T-cell (primary cell): ENCODE measurements around the gene THAP5. TPM values are rescaled to one million over a fixed set of nuclear protein-coding genes. Genes with fewer than 3 reads are reported as not detected.

Source experiments
- ATAC-seq, 4 experiments: fragments of 200-7000 bp in 3 of 4; fragments of 150-1000 bp in 1 of 4; cut with Tn5 transposase; replicated peaks in 1 of 4; 1 replicate in 3 of 4; 2 replicates in 1 of 4; pipeline ENCODE4 v1.10.0; 2021; ENCODE audit warnings: moderate library complexity in 3 of 4, mild to moderate bottlenecking in 2 of 4, moderate number of reproducible peaks in 1 of 4
- CTCF ChIA-PET, 2 donors: fragments of 300-600 bp; sonication (Branson Sonifier 250); formaldehyde crosslinking; loops; one replicate each; lab custom pipeline; 2022; ENCODE audit warnings: antibody characterized with exemption in 2 of 2; lab: Charles Lee
- POLR2A ChIA-PET, 2 donors: fragments of 300-600 bp; sonication (Branson Sonifier 250); formaldehyde crosslinking; loops; one replicate each; lab custom pipeline; 2022; ENCODE audit warnings: antibody characterized with exemption in 2 of 2; lab: Charles Lee
- DNase-seq, 35 experiments: peaks; one replicate each; pipeline versions ENCODE4 v3.0.0 to v3.0.0-alpha.2; 2013 to 2023
- H3K27ac ChIP-seq: one replicate; pipeline ENCODE4 v1.5.1; 2013; ENCODE audit warnings: low read length
- H3K27me3 ChIP-seq, 2 experiments: replicated peaks in 1 of 2; 1 replicate in 1 of 2; 2 replicates in 1 of 2; pipeline versions ENCODE4 v1.6.1 to v1.7.0; 2013; ENCODE audit warnings: low read length in 1 of 2, mixed read lengths in 1 of 2; ENCODE audit not compliant: control insufficient read depth in 2 of 2, insufficient read depth in 2 of 2; ENCODE audit errors: extremely low read depth in 1 of 2
- H3K36me3 ChIP-seq, 2 donors: 1 replicate in 1 of 2; 2 replicates in 1 of 2; pipeline versions ENCODE4 v1.6.1 to v1.7.0; 2013; ENCODE audit warnings: low read length in 1 of 2; ENCODE audit not compliant: control insufficient read depth in 2 of 2, insufficient read depth in 1 of 2; ENCODE audit errors: extremely low read depth in 1 of 2
- H3K4me1 ChIP-seq, 2 experiments: 1 replicate in 1 of 2; 2 replicates in 1 of 2; pipeline versions ENCODE4 v1.6.1 to v1.7.0; 2013; ENCODE audit warnings: low read length in 2 of 2, mixed read lengths in 1 of 2; ENCODE audit not compliant: insufficient read depth in 2 of 2, control insufficient read depth in 1 of 2; ENCODE audit errors: extremely low read depth in 1 of 2
- H3K4me3 ChIP-seq, 2 donors: 1 replicate in 1 of 2; 2 replicates in 1 of 2; pipeline versions ENCODE4 v1.5.1 to v1.7.0; 2013; ENCODE audit warnings: mild to moderate bottlenecking in 2 of 2, low read length in 1 of 2, moderate library complexity in 1 of 2; ENCODE audit not compliant: control insufficient read depth in 1 of 2; ENCODE audit errors: extremely low read depth in 1 of 2
- H3K9me3 ChIP-seq: 2 replicates; pipeline ENCODE4 v1.7.0; 2013
- H3K27ac Mint-ChIP-seq, 2 donors: one replicate each; pipeline ENCODE4 v1.8.0; 2020 to 2021; ENCODE audit warnings: mild to moderate bottlenecking in 2 of 2, mixed read lengths in 2 of 2
- H3K27me3 Mint-ChIP-seq, 2 donors: one replicate each; pipeline ENCODE4 v1.8.0; 2021 to 2022; ENCODE audit warnings: mixed read lengths in 2 of 2
- H3K36me3 Mint-ChIP-seq: one replicate; pipeline ENCODE4 v1.8.0; 2021; ENCODE audit warnings: mixed read lengths
- H3K4me1 Mint-ChIP-seq, 3 donors: one replicate each; pipeline ENCODE4 v1.8.0; 2020 to 2022; ENCODE audit warnings: mixed read lengths in 3 of 3, mild to moderate bottlenecking in 1 of 3
- H3K4me3 Mint-ChIP-seq, 3 donors: one replicate each; pipeline ENCODE4 v1.8.0; 2020 to 2022; ENCODE audit warnings: mild to moderate bottlenecking in 3 of 3, mixed read lengths in 3 of 3, moderate library complexity in 3 of 3
- H3K9me3 Mint-ChIP-seq, 3 donors: one replicate each; pipeline ENCODE4 v1.8.0; 2020 to 2022; ENCODE audit warnings: mixed read lengths in 3 of 3
- WGBS: methylation state at CpG from one replicate; pipeline ENCODE4 v1.1.5; 2013; ENCODE audit warnings: missing lambda C conversion rate; ENCODE audit not compliant: insufficient coverage; 5-methylcytosine and 5-hydroxymethylcytosine counted together
- total RNA-seq, 35 experiments: library from RNA in 6 of 35; stranded (reverse) in 6 of 35; fragments of 120-200 nt in 1 of 35; gene quantifications; one replicate each; pipeline versions ENCODE4 v1.2.1 to v1.2.4 and lab custom pipeline; 2013 to 2026

THAP5 gene
- total RNA-seq, result 10 to 100 TPM; 20.8 to 38.7 (median 36.1) TPM
- total RNA-seq (2013), result 52.5 TPM
- 23.0 to 80.3 (median 49.5) reads per million in 29 experiments for total RNA-seq (lab: John Stamatoyannopoulos, UW)

GRCh38 chr7:108569381-108570145 lies at the start of gene THAP5, which contains the start of gene DNAJB9:
Gene THAP5, minus strand, starts transcription at chr7:108569706. Its CDS starts 137 bp downstream, at chr7:108569569.
Gene DNAJB9, plus strand, starts transcription at chr7:108569874. Its CDS starts 1,853 bp downstream, at chr7:108571727.
- under 1% methylated on average over 62 of the region's 65 CpGs for WGBS
- CTCF ChIA-PET, result interaction anchor here (0.6 to 1.8 kb wide), 4 partner anchors 10 to 52 kb away, joined by 3 to 8 read pairs (median 4); partner anchors contain the start of gene PNPLA8 (in 1 of the 2)
- H3K36me3 Mint-ChIP-seq, result peaks cover 28% of the 10 kb centered on the region

GRCh38 chr7:108618056-108618455 lies 48.5 kb upstream of the THAP5 start:
- WGBS, result 100% methylated on average over 1 of the region's 3 CpGs
- no peaks in the 10 kb centered on the region for H3K27me3 ChIP-seq
- H3K4me1 ChIP-seq, result no peaks in the 10 kb centered on the region
- no peaks in the 10 kb centered on the region for H3K9me3 ChIP-seq
- Mint-ChIP-seq H3K4me1 (no peaks in the 10 kb centered on the region), H3K4me3 (no peak overlapping the region), H3K27me3 (peaks cover 2 to 16% of the 10 kb centered on the region in 2 donors), H3K9me3 (no peaks in the 10 kb centered on the region), H3K36me3 (no peaks in the 10 kb centered on the region), H3K27ac (no peak overlapping the region)
- H3K4me3 ChIP-seq, result no peak overlapping the region
- H3K27ac ChIP-seq, result no peak overlapping the region
- no peak for ATAC-seq
- no peak for DNase-seq
- POLR2A ChIA-PET, result no interaction called here
- no peaks in the 10 kb centered on the region for H3K36me3 ChIP-seq
- CTCF ChIA-PET, result no interaction called here

More at GRCh38 chr7:108569381-108570145, at the start of gene THAP5, which contains the start of gene DNAJB9:
- Mint-ChIP-seq H3K4me1 (peaks cover 64 to 74% (median 66%) of the 10 kb centered on the region in 3 donors), H3K9me3 (no peaks in the 10 kb centered on the region), H3K4me3 (peak within 1 kb of the TSS; percentile 94 to 97 (median 96)), H3K27ac (peak within 1 kb of the TSS; percentile 99 to 100), H3K27me3 (no peaks in the 10 kb centered on the region)
- peaks cover 17 to 21% of the 10 kb centered on the region in 2 experiments for H3K4me1 ChIP-seq
- peak within 1 kb of the TSS; percentile 99 for H3K27ac ChIP-seq
- peaks cover 8 to 27% of the 10 kb centered on the region in 2 donors for H3K36me3 ChIP-seq
- H3K9me3 ChIP-seq, result no peaks in the 10 kb centered on the region
- peak; percentile 96 to 100 (median 100) for DNase-seq
- POLR2A ChIA-PET, result interaction anchor here (0.5 to 4.7 kb wide), 15 partner anchors 10 to 1930 kb away, joined by 3 to 56 read pairs (median 4); partner anchors contain the start of genes PNPLA8 (in 2 of the 2) and DLD (in 1 of the 2)
- H3K27me3 ChIP-seq, result no peaks in the 10 kb centered on the region
- peak; percentile 89 to 93 (median 91) for ATAC-seq
- H3K4me3 ChIP-seq, result peak within 1 kb of the TSS; percentile 71 to 85

GRCh38 chr7:108614896-108615295 lies 45.4 kb upstream of the THAP5 start:
- ATAC-seq (no peak), DNase-seq (no peak)
- no peak overlapping the region for H3K27ac Mint-ChIP-seq
- no peaks in the 10 kb centered on the region for H3K4me1 Mint-ChIP-seq
- Histone ChIP-seq H3K36me3 (no peaks in the 10 kb centered on the region), H3K27ac (no peak overlapping the region), H3K4me3 (no peak overlapping the region), H3K9me3 (no peaks in the 10 kb centered on the region), H3K4me1 (no peaks in the 10 kb centered on the region), H3K27me3 (peaks cover 0 to 2% of the 10 kb centered on the region in 2 experiments)
- CTCF ChIA-PET, result interaction anchor here in 1 of 2 donors (0.6 kb wide), 1 partner anchor 21 kb away, joined by 3 read pairs; no protein-coding TSS in a partner anchor
- no peak overlapping the region for H3K4me3 Mint-ChIP-seq
- no peaks in the 10 kb centered on the region for H3K36me3 Mint-ChIP-seq
- POLR2A ChIA-PET, result no interaction called here
- WGBS, result 90% methylated on average over 2 of the region's 3 CpGs
- no peaks in the 10 kb centered on the region for H3K9me3 Mint-ChIP-seq
- peaks cover 0 to 2% of the 10 kb centered on the region in 2 donors for H3K27me3 Mint-ChIP-seq

- Mint-ChIP-seq H3K27me3 (peaks cover 0 to 2% of the 10 kb centered on the region in 2 donors), H3K4me1 (no peaks in the 10 kb centered on the region), H3K9me3 (no peaks in the 10 kb centered on the region), H3K27ac (no peak overlapping the region), H3K36me3 (no peaks in the 10 kb centered on the region), H3K4me3 (no peak overlapping the region)
- ATAC-seq (no peak), DNase-seq (no peak)
- no peak overlapping the region for H3K27ac ChIP-seq
- H3K4me1 ChIP-seq, result no peaks in the 10 kb centered on the region
- H3K27me3 ChIP-seq, result peaks cover 0 to 2% of the 10 kb centered on the region in 2 experiments
- no peaks in the 10 kb centered on the region for H3K9me3 ChIP-seq
- no peaks in the 10 kb centered on the region for H3K36me3 ChIP-seq
- 94% methylated on average over 4 of the region's 4 CpGs for WGBS
- no peak overlapping the region for H3K4me3 ChIP-seq
- POLR2A ChIA-PET, result no interaction called here
- CTCF ChIA-PET, result interaction anchor here in 1 of 2 donors (0.6 kb wide), 1 partner anchor 17 kb away, joined by 4 read pairs; no protein-coding TSS in a partner anchor
Measured at GRCh38 chr7:108613949-108614381, 44.5 kb upstream of the THAP5 start.

GRCh38 chr7:108613147-108613948 lies 43.8 kb upstream of the THAP5 start:
- Mint-ChIP-seq H3K4me3 (no peak overlapping the region), H3K27ac (no peak overlapping the region), H3K4me1 (no peaks in the 10 kb centered on the region), H3K36me3 (no peaks in the 10 kb centered on the region), H3K27me3 (peaks cover 0 to 2% of the 10 kb centered on the region in 2 donors), H3K9me3 (no peaks in the 10 kb centered on the region)
- no peak overlapping the region for H3K27ac ChIP-seq
- H3K36me3 ChIP-seq, result no peaks in the 10 kb centered on the region
- H3K4me3 ChIP-seq, result no peak overlapping the region
- ATAC-seq (peak in 2 of 4 experiments; percentile 48 to 54), DNase-seq (peak in 1 of 35 experiments; percentile 68)
- no peaks in the 10 kb centered on the region for H3K4me1 ChIP-seq
- peaks cover 0 to 2% of the 10 kb centered on the region in 2 experiments for H3K27me3 ChIP-seq
- ChIA-PET CTCF (no interaction called here), POLR2A (no interaction called here)
- H3K9me3 ChIP-seq, result no peaks in the 10 kb centered on the region
- 50% methylated on average over 1 of the region's 5 CpGs for WGBS

- WGBS, result no CpG with 5 or more reads among the region's 4 CpGs
- POLR2A ChIA-PET, result interaction anchor here in 1 of 2 donors (0.6 kb wide), 1 partner anchor 73 kb away, joined by 3 read pairs; no protein-coding TSS in a partner anchor
- DNase-seq (no peak), ATAC-seq (no peak)
- no peaks in the 10 kb centered on the region for H3K9me3 Mint-ChIP-seq
- H3K27me3 Mint-ChIP-seq, result no peaks in the 10 kb centered on the region
- CTCF ChIA-PET, result no interaction called here
- no peak overlapping the region for H3K4me3 Mint-ChIP-seq
- Histone ChIP-seq H3K27ac (no peak overlapping the region), H3K9me3 (no peaks in the 10 kb centered on the region), H3K4me1 (no peaks in the 10 kb centered on the region), H3K4me3 (no peak overlapping the region), H3K27me3 (peaks cover 0 to 2% of the 10 kb centered on the region in 2 experiments), H3K36me3 (no peaks in the 10 kb centered on the region)
- no peak overlapping the region for H3K27ac Mint-ChIP-seq
- no peaks in the 10 kb centered on the region for H3K36me3 Mint-ChIP-seq
- no peaks in the 10 kb centered on the region for H3K4me1 Mint-ChIP-seq
Measured at GRCh38 chr7:108611268-108611667, 41.8 kb upstream of the THAP5 start.
